ENCODE measurements around the gene HIVEP2.

- no peak for TF ChIP-seq CTCF (IDR thresholded peaks at IDR 0.05)
- no peak for TF ChIP-seq POLR2A (IDR thresholded peaks at IDR 0.05)
These were observed 144.7 kb downstream of the HIVEP2 start for GRCh38 chr6:142800240-142800639.
